Right hindlimb (tissue), 1 donor: ENCODE measurements around the gene NKX1-2.

ENCODE experiments used
- DNase-seq: peaks from one replicate; pipeline ENCODE4 v3.0.0-alpha.2; 2018

The NKX1-2 gene

DNA sequence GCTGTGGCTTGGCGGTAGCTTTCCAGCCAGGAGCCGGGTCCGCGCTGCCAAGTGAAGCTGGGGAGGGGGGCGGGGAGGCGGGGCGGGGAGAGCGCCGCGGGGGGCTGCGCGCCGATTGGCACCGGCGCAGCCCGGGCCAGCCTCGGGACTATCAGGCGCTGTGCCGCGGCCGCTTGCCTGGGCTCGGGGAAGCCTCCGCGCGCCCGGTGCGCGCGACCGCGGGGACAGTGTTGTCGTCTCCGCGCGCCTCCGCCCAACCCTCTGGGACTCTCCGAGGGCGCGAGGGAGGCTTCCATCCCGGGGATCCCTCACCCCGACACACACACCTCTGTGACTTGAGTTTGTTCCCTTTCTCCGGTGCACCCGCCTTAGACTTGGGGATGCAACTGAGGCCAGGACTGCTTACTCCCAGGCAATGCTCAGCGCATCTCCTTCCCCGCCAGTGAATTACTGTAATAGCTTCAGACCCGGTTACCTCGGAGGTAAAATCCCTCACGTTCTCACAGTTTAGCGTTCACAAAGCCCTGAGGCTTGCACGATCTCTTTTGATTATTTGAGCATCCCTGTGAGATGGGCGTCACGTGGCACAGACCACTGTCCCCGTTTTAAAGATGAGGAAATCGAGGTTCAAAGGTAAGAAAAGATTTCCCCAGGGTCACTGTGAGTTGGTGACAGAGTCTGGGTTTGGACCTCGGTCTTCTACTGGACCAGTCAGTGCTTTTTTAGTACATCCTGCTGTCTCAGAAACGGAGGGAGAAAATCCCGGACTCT is at the start of gene NKX1-2:
TSS of gene NKX1-2 (minus strand) at position 24 of the 771 bp plus-strand sequence. CDS start 92 bp downstream, outside the sequence.
- DNase-seq, result no peak

GRCh38 chr10:124498056-124498455 is 48.2 kb upstream of the NKX1-2 start:
- DNase-seq, result no peak

- no peak for DNase-seq
Measured at GRCh38 chr10:124497196-124497881, 47.5 kb upstream of the NKX1-2 start.

- no peak for DNase-seq
Measured at GRCh38 chr10:124496620-124497019, 46.8 kb upstream of the NKX1-2 start.

DNA sequence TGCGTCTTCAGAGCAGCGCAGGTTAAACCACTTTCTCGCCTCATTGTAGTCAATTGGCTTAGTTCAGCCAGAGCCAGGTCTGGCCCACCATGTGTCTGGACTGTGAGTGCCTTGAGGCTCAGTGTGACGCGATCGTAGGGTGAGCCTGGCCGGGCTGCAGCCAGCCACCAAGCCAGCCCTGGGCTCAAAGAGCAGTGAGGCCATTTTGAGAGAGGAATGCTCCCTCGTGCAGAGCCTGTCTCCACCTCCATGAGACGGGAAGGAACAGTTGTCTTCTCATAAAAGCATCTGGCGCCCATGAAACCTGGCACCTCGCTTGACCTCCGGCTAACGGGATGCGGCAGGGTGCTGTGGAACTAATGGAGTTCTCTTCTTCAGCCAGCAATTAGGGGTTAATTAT is 46.3 kb upstream of the NKX1-2 start:
- DNase-seq, result no peak

DNA sequence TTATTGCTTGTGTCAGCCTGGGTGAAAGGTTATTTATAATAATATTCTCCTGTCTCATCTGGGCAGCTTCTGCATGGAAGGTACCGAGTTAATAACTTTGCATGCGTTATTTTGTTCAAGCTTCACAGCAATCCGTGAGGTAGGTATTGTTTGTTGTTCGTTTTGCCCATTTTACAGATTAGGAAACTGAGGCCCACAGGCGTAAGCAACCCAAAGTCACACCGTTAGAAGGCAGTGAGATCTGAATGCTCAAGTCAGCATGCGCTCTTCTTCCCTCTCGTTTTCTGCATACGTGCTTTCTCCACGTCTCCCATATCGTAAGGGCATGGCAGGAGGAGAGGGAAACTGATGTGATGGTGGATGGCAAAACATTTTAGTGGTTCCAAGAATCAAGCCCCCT is 45.9 kb upstream of the NKX1-2 start:
- DNase-seq, result no peak

DNA sequence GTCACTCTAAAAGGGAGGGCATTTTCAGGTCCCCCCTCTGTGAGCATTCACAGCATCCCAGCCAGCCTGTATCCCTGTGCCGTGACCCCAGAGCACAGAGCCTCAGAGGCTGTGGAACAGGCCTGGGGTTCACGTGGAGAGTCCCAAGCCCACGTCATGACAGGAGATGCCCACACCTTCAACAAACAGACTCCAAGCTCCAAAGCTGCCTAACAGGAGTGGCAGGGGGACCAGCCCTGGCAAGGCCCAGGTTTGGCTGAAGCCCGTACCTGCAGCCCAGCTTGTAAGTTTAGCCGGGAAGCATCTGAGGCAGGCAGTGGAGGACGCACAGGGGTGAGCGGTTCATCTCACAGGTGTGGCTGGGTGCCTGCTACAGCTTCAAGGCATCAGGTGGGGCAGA is 45.3 kb upstream of the NKX1-2 start:
- no peak for DNase-seq

- DNase-seq, result no peak
Measured at GRCh38 chr10:124494046-124494807, 44.4 kb upstream of the NKX1-2 start.

DNA sequence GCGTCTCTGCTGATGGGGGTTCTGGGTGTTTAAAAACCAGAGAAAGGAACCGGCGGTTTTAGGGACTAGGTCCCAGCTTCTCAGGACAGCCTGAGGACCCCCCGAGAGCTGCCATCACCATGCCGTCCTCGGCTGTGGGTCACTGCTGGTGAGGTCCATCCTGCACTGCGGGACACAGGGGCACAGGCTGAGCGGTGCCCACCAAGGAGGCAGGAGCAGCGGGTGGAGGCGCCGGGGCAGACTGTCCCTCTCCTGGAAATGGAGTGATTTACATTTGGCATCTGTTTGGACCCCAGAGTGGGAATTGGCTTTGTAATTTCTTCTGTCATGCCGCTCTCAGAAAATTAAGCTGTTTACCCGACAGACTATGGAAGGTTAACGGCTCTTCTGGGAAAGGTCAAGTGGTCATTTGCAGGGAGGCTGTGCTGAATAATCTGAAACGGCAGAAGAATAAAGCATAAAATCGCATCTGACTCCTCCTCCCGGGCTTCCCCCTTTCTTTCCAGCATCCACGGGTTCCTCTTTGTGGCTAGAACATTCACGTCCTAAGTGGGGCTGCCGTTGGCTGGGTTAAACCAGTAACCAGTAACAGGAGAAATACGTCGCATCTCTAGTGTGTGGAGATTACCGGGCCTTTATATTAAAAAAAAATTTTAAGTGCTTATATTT is 43.5 kb upstream of the NKX1-2 start:
- no peak for DNase-seq

DNA sequence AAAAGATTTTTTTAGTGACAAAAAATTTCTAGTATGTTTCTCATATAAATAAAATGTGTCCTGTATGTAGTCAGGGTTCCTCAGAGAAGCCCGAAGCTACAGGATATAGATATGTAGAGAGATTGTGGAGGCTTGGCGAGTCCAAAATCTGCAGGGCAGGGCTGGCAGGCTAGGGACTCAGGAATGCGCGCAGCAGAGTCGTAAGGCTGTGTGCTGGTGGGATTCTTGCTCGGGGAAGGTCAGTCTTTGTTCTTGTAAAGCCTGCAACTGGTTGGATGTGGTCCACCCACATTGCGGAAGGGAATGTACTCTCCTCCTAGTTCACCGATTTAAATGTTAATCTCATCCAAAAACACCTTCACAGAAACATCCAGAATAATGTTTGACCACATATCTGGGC is 42.4 kb upstream of the NKX1-2 start:
- DNase-seq, result no peak

GRCh38 chr10:124491105-124491504 is 41.3 kb upstream of the NKX1-2 start:
- no peak for DNase-seq

DNA sequence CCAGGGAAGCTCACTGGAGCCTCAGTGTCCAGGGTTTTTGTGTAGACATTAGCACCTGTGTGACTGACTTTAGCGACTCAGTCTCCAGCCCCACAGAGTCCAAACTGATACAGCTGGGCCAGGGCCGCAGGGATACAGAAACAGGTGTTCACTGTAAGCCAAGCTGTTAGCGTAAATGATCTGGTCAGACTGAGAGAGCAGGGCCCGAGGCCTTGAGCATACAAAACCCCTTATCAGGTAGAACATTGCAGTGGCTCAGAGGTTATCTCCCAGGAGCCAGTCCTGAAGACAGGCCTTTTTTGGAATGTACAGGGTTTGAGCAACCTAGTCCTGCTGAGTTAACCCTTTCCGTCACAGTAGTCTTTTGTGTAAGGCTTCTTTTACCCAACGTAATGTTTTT is 36.8 kb upstream of the NKX1-2 start:
- DNase-seq, result no peak

- DNase-seq, result no peak
Measured at GRCh38 chr10:124484661-124485060, 34.8 kb upstream of the NKX1-2 start.

DNA sequence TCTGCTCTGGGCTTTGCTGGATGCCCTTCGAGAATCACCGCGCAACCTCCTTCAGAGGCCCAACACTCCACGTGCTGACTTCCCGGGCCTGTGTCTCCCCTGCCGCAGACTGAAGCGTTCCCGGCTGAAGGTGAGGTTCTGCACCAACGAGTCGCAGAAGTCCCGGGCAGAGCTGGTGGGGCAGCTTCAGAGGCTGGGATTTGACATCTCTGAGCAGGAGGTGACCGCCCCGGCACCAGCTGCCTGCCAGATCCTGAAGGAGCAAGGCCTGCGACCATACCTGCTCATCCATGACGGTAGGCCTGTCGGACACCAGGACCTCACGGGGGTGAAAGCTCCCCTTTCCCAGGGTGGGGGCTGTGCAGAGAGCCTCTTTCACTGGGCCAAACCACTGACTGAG is 34.2 kb upstream of the NKX1-2 start:
- DNase-seq, result no peak

GRCh38 chr10:124482876-124483275 is 33.0 kb upstream of the NKX1-2 start:
- no peak for DNase-seq

- DNase-seq, result no peak
Measured at GRCh38 chr10:124482236-124482800, 32.5 kb upstream of the NKX1-2 start.

DNA sequence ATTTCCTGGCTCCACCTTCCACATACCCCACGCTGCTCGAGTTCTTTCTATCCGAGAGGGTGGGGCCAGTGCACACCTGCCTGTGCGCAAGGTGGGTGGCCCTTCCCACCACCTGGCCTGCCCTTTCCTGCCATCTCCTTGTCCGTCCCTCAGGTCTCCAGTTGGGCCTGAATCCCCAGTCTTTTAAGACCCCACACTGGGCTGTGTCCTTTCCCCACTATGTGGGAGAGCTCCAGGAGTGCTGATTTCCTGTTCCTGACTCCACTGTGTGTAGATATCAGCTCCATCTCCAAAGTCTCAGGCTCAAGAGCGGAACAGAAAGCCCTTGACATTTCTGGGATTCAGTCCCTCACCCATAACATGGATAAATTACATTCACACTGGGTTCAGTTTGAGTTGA is 31.9 kb upstream of the NKX1-2 start:
- DNase-seq, result no peak

- no peak for DNase-seq
Measured at GRCh38 chr10:124480860-124481259, 31.0 kb upstream of the NKX1-2 start.

DNA sequence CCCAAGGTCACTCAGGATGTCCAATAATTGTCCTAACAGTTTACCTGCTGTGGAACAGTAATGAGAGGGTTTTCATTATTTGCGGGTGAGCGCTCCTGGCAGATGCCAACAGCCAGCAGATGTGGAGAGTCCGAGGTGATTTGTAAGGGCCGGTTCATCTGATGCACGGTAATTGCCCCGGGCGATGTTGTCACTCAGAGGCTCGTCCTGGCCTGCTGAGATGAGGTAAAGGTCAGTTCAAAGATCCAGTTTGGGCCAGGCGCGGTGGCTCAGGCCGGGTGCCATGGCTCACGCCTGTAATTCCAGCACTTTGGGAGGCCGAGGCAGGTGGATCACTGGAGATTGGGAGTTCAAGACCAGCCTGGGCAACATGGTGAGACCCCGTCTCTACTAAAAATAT is 28.7 kb upstream of the NKX1-2 start:
- DNase-seq, result no peak

GRCh38 chr10:124477614-124478363 is 28.0 kb upstream of the NKX1-2 start:
- no peak for DNase-seq

DNA sequence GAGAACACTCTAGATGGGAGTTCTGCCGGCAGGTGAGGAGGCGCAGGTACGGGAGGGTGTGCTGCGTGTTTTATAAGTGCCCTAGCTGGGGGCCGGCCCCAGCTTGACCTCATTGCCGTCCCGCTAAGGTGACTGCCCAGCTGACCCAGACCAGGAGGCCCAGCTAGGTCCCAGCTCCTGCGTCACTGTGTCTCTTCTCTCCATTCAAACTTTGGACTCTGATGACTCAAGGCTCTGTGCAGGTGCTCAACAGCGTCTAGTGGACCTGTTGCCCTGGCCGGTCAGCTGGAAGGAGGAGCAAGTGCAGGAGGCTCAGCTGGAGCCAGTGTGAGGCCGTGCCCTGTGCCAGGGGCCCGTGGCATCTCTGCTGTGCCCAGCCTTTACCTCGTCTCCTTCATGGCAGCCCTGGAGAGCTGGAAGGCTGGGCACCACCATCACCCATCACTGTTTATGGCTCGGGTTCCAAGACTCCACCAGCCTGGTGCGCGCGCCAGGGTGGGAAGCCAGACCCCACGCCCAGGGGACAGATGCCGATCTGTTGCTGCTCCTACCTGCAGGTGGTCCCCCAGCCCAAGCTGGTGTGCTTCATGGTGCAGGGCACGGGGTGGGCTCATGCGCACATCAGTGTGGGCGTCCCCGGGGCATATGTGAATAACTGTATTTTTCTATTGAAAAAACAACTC is 26.3 kb upstream of the NKX1-2 start:
- no peak for DNase-seq
